Neural progenitor cell (in vitro differentiated cells): Measurements from ENCODE around the gene LRP3.

ENCODE experiments used
- EZH2 ChIP-seq: fragments of 200-600 bp; sonication (generic); IDR thresholded peaks from 2 replicates; pipeline ENCODE4 v1.6.1; 2017; ENCODE audit warnings: antibody characterized with exemption, mild to moderate bottlenecking, moderate library complexity
- EZH2phosphoT487 ChIP-seq: fragments of 200-600 bp; sonication (generic); IDR thresholded peaks from 2 replicates; pipeline ENCODE4 v1.6.1; 2017; ENCODE audit warnings: antibody characterized with exemption
- TF ChIP-seq, protein P1 (sequence below): fragments of 200-600 bp; sonication (generic); IDR thresholded peaks from 2 replicates; pipeline ENCODE4 v1.5.1; 2017; ENCODE audit warnings: antibody characterized with exemption, mild to moderate bottlenecking

- TF ChIP-seq, protein P1, sequence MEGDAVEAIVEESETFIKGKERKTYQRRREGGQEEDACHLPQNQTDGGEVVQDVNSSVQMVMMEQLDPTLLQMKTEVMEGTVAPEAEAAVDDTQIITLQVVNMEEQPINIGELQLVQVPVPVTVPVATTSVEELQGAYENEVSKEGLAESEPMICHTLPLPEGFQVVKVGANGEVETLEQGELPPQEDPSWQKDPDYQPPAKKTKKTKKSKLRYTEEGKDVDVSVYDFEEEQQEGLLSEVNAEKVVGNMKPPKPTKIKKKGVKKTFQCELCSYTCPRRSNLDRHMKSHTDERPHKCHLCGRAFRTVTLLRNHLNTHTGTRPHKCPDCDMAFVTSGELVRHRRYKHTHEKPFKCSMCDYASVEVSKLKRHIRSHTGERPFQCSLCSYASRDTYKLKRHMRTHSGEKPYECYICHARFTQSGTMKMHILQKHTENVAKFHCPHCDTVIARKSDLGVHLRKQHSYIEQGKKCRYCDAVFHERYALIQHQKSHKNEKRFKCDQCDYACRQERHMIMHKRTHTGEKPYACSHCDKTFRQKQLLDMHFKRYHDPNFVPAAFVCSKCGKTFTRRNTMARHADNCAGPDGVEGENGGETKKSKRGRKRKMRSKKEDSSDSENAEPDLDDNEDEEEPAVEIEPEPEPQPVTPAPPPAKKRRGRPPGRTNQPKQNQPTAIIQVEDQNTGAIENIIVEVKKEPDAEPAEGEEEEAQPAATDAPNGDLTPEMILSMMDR: no peak
- TF ChIP-seq EZH2 (no peak), EZH2phosphoT487 (no peak)
These were observed 54.0 kb downstream of the LRP3 start for GRCh38 chr19:33248104-33248503.
